Fibroblast of mammary gland (primary cell): Measurements from ENCODE around the gene NUP188.

ENCODE experiments used
- DNase-seq: peaks from one replicate; pipeline ENCODE4 v3.0.0-alpha.2; 2010; ENCODE audit warnings: low read depth
- H3K4me3 ChIP-seq: 2 replicates; pipeline ENCODE4 v1.5.1; 2011; ENCODE audit warnings: low read depth, mild to moderate bottlenecking, low read length, moderate library complexity; ENCODE audit not compliant: control insufficient read depth
- TF ChIP-seq, protein P1 (sequence below): conservative IDR thresholded peaks from 2 replicates; pipeline ENCODE4 v1.5.1; 2011; ENCODE audit warnings: low read depth, low read length, inconsistent platforms; ENCODE audit not compliant: control insufficient read depth, insufficient read depth

NUP188 gene

DNA sequence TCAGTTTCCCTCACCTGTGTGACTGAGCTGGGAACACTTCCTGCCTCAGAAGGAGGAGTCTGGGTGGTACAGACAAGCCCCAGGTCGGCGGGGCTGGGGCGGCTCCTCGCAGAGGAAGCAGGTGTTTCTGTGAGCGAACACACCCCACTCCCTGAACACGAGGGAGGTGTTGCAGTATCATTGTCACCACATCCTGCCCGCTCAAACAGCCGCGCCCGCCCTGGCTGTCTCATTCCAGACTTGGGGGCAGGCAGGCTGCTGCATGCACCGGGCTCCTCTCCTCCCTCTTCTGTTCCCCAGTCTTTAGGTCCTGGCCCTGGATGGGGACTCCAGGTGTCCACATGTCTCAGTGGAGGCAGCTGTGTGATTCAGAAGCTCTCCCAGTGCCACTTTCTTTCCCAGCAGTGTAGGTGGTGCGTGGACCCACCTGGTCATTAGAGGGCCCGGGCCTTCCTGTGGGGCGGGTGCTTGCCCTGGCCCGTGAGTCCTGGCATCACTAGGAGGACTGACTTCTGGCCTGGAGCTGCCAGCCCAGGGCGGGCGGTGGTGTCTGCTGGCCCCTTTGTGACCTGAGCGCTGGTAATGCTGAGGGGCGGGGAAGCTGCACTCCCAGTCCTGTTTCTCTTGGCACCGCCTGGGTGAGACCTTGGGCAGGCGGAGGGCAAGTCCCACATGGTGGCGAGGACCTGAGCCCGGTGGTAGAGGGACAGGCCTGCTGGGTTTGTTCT, 45.0 kb upstream of the NUP188 start:
- TF ChIP-seq, protein P1, sequence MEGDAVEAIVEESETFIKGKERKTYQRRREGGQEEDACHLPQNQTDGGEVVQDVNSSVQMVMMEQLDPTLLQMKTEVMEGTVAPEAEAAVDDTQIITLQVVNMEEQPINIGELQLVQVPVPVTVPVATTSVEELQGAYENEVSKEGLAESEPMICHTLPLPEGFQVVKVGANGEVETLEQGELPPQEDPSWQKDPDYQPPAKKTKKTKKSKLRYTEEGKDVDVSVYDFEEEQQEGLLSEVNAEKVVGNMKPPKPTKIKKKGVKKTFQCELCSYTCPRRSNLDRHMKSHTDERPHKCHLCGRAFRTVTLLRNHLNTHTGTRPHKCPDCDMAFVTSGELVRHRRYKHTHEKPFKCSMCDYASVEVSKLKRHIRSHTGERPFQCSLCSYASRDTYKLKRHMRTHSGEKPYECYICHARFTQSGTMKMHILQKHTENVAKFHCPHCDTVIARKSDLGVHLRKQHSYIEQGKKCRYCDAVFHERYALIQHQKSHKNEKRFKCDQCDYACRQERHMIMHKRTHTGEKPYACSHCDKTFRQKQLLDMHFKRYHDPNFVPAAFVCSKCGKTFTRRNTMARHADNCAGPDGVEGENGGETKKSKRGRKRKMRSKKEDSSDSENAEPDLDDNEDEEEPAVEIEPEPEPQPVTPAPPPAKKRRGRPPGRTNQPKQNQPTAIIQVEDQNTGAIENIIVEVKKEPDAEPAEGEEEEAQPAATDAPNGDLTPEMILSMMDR = no peak
- no peak overlapping the region for H3K4me3 ChIP-seq
- DNase-seq = no peak

DNA sequence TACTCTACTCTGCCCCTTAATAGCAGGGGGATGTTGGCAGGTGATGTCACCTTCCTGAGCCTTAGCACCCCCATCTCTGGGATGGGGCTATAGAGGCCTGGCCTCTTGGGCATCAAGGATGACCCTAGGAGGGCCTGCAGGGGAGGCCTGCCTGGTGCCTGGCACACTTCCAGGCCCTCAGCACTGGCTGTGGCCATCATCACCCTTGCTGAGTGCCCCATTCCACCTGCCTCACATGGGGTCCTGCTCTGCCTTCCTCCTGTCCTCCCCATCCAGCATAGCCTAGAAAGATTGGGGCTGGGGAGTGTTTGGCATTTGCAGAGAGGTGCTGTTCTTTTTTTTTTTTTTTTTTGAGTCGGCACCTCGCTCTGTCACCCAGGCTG, 44.4 kb upstream of the NUP188 start:
- no peak for DNase-seq
- no peak overlapping the region for H3K4me3 ChIP-seq
- TF ChIP-seq, protein P1 = no peak

DNA sequence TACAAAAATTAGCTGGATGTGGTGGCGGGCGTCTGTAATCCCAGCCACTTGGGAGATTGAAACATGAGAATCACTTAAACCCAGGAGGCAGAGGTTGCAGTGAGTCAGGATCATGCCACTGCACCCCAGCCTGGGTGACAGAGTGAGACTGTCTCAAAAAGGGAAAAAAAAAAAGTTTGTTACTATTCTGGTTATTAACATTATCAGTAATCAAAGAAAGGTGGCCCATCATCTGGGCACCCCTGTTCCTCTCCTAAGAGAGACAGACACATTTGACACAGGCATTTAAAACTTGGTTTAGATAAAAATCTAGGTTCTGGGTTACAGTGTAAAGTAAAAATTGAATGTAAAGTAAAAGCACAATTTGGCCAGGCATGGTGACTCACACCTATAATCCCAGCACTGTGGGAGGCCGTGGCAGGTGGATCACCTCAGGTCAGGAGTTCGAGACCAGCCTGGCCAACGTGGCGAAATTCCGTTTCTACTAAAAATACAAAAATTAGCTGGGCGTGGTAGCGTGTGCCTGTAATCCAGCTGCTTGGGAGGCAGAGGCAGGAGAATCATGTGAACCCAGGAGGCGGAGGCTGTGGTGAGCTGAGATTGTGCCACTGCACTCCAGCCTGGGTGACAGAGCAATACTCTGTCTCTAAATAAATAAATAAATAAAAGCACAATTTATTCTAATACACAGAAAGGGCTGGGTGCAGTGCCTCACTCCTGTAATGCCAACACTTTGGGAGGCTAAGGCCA, 43.5 kb upstream of the NUP188 start:
- peak; percentile 42 for DNase-seq
- no peak overlapping the region for H3K4me3 ChIP-seq
- TF ChIP-seq, protein P1 = no peak

DNA sequence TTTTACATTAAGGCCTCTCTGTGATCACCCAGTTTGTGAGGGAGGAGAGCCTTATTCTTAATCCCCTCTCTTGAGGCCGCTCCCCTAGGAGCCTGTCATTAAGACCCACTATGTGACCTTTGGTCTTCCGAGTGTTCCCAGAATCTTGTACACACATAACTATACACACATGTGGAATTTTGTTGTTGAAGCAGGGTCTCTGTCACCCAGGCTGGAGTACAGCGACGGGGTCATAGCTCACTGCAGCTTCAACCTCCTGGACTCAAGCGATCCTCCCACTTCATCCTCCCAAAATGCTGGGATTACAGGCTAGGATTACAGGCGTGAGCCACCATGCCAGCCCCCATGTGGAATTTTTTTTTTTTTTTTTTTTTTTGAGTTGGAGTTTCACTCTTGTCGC, 41.5 kb upstream of the NUP188 start:
- no peak for DNase-seq
- TF ChIP-seq, protein P1 = no peak
- no peak overlapping the region for H3K4me3 ChIP-seq

DNA sequence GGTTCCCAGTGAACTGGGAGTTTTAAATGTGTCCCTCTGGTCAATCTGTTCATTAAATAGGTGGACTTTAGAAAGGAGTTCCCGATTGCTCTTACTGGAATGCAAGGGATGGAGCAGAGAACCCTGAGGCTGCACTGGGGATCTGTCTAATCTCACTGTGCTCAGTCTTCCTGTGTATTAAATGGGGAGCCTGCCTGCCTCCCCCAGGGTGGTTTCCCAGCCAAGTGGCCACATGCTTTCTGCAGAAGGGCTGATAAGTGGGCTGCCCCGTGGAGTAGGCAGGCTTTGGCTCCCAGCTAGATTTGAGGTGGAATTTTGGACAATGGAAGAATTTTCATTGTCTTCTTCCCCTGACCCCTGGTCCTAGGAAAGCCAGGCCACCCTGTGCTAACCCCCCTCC, 40.8 kb upstream of the NUP188 start:
- DNase-seq = no peak
- H3K4me3 ChIP-seq = no peak overlapping the region
- TF ChIP-seq, protein P1 = no peak

DNA sequence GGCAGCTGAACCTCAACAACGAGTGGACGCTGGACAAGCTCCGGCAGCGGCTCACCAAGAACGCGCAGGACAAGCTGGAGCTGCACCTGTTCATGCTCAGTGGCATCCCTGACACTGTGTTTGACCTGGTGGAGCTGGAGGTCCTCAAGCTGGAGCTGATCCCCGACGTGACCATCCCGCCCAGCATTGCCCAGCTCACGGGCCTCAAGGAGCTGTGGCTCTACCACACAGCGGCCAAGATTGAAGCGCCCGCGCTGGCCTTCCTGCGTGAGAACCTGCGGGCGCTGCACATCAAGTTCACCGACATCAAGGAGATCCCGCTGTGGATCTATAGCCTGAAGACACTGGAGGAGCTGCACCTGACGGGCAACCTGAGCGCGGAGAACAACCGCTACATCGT, 39.1 kb upstream of the NUP188 start:
- TF ChIP-seq, protein P1 = no peak
- no peak overlapping the region for H3K4me3 ChIP-seq
- DNase-seq = no peak
